GM12891 (cell line): ENCODE measurements around the gene LCN6.

ENCODE experiments used
- DNase-seq: peaks from one replicate; pipeline ENCODE4 v3.0.0; 2011; ENCODE audit warnings: low spot score; ENCODE audit not compliant: insufficient read length
- FAIRE-seq: peaks from 2 replicates; lab custom pipeline; 2011; peaks lifted over from hg19 to GRCh38; lab: Jason Lieb, UNC
- PAX5 ChIP-seq: IDR thresholded peaks from 2 replicates; pipeline ENCODE4 v1.6.1; 2011; ENCODE audit warnings: low read length, moderate library complexity, mild to moderate bottlenecking; ENCODE audit not compliant: insufficient read depth, severe bottlenecking
- POLR2A ChIP-seq: IDR thresholded peaks from 2 replicates; pipeline ENCODE4 v1.6.1; 2011; ENCODE audit warnings: low read depth, low read length, control low read depth
- POLR2AphosphoS5 ChIP-seq: IDR thresholded peaks from 2 replicates; pipeline ENCODE4 v1.6.1; 2011; ENCODE audit warnings: low read depth, low read length, control low read depth
- POU2F2 ChIP-seq: IDR thresholded peaks from 2 replicates; pipeline ENCODE4 v1.6.1; 2011; ENCODE audit warnings: low read depth, mild to moderate bottlenecking, control low read depth, low read length, moderate library complexity
- SPI1 ChIP-seq: IDR thresholded peaks from 2 replicates; pipeline ENCODE4 v1.6.1; 2011; ENCODE audit warnings: low read depth, low read length, control low read depth
- TAF1 ChIP-seq: IDR thresholded peaks from 2 replicates; pipeline ENCODE4 v1.6.1; 2011; ENCODE audit warnings: low read depth, low read length, control low read depth

LCN6 gene

DNA sequence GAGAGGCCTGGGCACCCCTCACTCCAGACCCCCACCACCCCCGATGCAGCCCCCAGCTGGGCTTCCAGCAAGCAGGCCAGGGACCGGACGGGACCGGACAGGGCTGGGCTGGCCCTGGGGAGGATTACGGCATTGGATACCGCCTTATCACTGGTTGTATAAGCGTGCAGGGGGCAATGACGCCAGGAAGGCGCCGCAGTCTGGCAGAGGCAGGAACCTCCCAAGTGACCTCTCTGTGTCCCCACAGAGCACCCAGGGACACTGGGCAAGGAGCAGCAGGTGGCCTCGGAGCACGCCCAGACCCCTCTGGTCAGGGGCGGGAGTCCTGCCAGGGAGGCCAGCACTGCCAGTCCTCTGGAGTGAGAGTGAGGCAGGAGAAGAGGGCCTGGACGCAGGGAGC lies 16.7 kb upstream of the LCN6 start:
- FAIRE-seq (no peak), DNase-seq (no peak)
- TF ChIP-seq PAX5 = no peak
- TF ChIP-seq POU2F2 = no peak
- no peak for TF ChIP-seq SPI1
- no peak for TF ChIP-seq TAF1
- no peak for TF ChIP-seq POLR2AphosphoS5
- no peak for TF ChIP-seq POLR2A

DNA sequence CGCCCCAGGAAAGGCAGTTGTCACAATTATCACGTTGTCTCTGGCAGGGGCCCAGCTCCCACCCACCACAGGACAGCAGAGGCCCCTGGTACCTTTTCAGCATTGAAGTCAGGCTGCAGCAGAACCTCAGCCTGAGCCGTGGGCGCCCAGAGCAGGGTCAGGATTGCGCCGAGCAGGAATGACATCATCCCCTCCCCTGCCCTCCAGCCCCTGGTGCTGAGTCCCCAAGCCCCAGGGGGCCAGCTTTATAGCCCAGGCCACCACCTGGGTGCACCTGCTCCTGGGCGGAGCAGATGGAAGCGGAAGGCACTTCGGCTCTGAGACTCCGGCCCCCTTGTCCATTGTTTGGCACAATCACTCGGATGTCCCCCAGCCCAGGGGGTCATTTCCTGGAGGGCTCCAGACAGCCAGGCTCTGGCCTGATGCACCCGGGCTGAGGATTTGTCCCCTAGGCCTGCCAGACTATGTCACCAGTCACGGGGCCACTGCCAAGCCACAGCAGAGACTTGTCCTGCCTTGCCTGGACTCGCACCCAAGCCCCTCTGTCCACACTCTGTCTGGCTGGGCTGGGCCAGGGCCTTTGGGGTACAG lies 16.1 kb upstream of the LCN6 start, which contains the start of gene LCN15:
TSS of gene LCN15 (minus strand) at position 218 of the 591 bp plus-strand sequence. CDS start at position 188, 30 bp downstream.
- DNase-seq = no peak
- no peak for FAIRE-seq
- TF ChIP-seq SPI1 (no peak), POU2F2 (no peak), TAF1 (no peak), PAX5 (no peak), POLR2A (no peak), POLR2AphosphoS5 (no peak)

DNA sequence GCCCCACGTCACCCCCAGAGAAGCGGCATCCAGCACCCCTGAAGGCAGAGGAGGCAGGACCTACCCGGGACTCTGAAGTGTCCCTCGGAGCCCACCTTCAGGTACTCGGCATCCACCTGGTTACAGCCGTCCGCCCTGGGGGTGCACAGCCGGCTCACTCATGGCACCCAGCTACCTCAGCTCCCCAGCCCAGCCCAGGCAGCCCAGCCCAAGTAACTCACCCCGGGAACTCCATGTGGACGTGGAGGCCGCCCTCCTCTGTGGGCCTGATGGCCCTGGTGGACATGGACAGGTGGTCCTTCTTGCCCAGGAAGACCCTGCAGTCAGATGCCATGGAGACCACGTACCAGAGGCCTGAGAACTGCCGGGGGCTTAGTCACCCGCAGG lies 15.3 kb upstream of the LCN6 start:
- TF ChIP-seq PAX5 (no peak), POLR2A (no peak), TAF1 (no peak), SPI1 (no peak), POLR2AphosphoS5 (no peak), POU2F2 (no peak)
- FAIRE-seq (no peak), DNase-seq (no peak)

DNA sequence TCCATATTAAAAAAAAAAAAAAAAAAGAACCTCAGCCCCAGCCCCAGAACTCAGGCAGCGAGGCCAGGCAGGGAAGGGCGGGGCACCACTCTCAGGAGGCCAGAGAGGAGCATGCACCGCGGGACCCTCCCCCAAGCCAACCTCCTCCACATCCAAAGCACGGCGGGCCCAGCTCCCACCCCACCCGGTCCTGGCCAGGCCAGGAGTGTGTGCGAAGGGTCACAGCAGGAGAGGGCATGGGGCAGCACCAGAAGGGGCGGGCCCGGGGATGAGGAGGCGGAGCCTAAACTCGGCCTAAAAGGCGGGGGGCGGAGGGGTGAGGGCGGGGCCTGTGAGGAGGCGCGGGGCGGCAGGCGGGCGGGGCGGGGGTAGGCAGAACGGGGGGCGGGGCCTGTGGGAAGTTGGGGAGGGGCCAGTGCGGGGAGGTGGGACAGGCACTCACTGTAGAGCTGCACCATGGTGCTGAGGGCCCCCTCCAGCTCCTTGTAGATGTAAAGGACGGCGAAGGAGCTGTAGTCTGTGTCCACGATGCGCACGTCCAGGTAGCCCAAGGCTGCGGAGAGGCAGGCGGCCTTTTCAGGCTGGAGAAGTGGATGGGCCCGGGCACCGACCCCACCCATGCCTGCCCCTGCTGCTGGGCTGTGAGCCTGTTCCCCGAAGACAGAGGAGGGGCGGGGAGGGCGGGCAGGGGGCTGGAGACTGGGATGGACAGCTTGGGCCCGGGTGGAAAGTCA lies 14.8 kb upstream of the LCN6 start:
- TF ChIP-seq TAF1 = no peak
- TF ChIP-seq POU2F2 = no peak
- no peak for TF ChIP-seq POLR2AphosphoS5
- no peak for TF ChIP-seq POLR2A
- no peak for TF ChIP-seq PAX5
- no peak for TF ChIP-seq SPI1
- FAIRE-seq (no peak), DNase-seq (no peak)

DNA sequence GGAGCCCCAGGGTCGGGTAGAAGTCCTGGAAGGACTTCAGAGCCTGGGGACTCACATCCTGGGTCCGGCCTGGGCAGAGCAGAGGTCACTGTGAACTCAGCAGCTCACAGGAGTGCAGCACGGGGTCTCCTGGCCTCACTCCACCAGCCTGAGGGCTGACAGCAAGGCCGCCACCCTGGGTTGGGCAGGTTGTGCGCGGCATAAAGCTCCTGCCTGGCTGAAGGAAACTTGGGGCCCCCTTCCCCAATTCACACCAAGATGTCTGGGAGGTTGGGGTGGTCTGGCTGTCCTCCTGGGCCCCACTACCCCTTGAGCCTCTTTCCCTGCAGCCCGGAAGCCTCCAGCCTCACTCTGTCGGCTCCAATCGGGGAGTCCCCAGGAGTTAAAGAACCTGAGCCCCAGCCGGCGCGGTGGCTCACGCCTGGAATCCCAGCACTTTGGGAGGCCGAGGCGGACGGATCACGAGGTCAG lies 13.9 kb upstream of the LCN6 start:
- FAIRE-seq (no peak), DNase-seq (no peak)
- no peak for TF ChIP-seq POLR2A

DNA sequence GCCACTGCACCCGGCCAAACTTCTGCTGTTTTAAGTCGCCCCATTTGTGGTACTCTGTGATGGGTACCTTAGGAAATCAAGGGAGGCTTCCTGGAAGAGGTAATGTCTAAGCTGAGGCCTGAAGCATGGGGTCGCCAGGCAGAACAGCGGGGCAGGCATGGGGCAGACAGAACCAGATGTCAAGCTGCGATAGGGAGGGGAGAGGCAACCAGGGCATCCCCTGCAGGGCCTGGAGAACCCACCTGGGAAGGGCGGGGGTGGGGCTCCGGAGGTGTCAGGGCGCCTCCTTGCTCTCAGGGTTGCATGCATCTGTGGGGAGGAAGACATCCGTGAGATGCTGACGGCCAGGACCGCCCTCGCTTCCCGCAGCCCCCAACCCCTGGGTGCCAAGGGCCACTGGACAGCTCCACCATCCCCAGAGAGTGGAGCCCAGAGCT lies 13.2 kb upstream of the LCN6 start:
- TF ChIP-seq POU2F2 (no peak), TAF1 (no peak), POLR2AphosphoS5 (no peak), PAX5 (no peak), POLR2A (no peak), SPI1 (no peak)
- no peak for FAIRE-seq
- no peak for DNase-seq

DNA sequence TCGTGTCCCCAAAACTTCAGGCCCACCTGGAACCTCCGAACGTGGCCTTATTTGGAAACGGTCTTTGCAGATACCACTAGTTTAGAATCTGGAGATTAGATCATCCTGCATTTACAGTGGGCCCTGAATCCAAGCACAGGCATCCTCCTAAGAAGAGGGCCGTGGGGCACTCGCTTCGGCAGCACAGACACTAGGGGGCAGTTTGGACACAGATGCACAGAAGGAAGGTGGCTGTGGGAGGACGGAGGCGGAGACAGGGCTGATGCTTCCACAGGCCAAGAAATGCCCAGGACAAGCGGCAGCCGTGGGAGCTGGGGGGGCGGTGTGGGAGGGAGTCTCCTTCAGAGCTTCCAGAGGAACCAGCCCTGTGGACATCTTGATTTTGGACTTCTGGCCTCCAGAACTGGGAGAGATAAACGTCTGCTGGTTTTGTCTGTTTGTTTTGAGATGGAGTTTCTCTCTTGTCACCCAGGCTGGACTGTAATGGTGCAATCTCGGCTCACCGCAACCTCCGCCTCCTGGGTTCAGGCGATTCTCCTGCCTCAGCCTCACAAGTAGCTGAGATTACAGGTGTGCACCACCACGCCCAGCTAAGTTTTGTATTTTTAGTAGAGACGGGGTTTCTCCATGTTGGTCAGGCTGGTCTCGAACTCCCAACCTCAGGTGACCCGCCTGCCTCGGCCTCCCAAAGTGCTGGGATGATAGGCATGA lies 12.7 kb upstream of the LCN6 start:
- DNase-seq = peak; percentile 46
- FAIRE-seq = peak; percentile 59

DNA sequence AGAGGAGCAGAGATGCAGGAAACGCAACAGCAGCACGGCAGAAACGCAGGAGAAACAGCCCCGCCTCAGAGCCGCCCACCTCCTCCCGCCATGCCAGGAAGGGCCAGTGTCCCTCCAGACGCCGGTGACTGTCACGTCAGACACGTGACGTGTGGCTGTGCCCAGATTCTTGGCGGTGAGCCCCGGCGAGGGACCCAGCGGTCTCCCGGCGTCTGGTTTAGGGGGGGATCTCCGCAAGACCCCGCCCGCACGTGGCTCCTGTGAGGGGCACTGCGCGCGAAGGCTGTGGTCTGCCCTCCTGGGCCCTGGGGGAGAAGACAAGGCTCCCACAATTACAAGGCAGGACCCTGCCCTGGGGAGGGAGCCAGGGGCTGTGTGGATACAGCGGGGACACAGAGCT lies 12.1 kb upstream of the LCN6 start:
- FAIRE-seq (no peak), DNase-seq (no peak)
- no peak for TF ChIP-seq POLR2A

DNA sequence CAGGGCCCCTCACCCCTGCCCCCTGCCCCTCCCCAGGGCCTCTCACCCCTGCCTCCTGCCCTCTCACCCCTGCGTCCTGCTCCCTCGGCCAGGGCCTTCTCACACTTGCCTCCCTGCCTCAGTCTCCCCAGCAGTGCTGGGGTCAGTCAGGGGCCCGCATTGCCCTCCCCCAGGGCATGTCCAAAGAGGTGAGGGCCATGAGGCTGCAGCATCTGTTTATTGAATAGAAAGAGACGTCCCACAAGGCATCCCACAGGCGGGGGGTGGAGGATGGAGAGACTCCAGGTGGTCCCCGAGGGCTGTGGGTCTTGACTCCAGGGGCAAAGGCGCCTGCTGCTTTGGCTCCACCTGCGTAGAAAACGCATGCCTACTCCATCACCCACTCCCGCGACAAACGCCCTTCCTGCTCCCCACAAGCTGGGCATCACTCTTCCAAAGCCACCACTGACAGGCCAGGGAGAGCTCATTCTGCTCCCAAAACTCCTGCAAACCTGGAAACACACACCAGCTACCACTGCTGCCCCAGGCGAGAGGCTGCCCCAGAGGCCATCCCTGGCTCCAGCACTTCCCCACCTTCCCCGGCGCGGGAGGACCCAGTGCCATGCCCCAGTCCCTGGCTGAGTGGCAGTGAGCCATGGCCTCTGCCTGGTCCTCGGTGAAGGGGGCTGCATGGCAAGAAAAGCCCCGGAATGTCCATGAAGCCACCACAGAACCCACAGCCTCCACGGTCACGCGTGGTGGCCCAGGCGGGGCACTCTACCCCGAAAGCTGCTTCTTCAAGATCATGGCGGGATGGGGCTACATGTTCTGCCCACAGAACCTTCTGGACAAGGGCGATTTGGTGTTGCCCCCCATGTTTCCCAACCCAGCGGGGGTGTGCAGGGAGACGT lies 11.4 kb upstream of the LCN6 start:
- DNase-seq = peak; percentile 7
- FAIRE-seq = no peak
- TF ChIP-seq TAF1 (no peak), SPI1 (no peak), POLR2AphosphoS5 (no peak), POU2F2 (no peak), PAX5 (no peak), POLR2A (no peak)
